ENCODE measurements around the gene GALE.

DNA sequence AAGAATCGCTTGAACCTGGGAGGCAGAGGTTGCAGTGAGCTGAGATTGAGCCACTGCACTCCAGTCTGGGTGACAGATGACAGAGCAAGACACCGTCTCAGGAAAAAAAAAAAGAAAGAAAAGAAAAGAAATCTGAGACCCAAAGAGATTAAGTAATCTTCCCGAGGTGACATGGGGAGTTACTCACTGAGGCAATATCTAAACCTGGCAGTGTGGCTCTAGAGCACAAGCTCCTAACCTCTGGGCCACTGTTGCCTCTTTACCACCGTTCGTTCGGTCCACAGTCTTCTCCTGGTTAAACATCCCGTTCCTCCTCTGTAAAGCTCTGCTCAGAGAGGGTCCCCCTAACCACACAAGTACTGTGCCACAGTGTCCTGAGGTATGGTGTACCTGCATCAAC lies 23.2 kb upstream of the GALE start:
- TF ChIP-seq, protein P1, sequence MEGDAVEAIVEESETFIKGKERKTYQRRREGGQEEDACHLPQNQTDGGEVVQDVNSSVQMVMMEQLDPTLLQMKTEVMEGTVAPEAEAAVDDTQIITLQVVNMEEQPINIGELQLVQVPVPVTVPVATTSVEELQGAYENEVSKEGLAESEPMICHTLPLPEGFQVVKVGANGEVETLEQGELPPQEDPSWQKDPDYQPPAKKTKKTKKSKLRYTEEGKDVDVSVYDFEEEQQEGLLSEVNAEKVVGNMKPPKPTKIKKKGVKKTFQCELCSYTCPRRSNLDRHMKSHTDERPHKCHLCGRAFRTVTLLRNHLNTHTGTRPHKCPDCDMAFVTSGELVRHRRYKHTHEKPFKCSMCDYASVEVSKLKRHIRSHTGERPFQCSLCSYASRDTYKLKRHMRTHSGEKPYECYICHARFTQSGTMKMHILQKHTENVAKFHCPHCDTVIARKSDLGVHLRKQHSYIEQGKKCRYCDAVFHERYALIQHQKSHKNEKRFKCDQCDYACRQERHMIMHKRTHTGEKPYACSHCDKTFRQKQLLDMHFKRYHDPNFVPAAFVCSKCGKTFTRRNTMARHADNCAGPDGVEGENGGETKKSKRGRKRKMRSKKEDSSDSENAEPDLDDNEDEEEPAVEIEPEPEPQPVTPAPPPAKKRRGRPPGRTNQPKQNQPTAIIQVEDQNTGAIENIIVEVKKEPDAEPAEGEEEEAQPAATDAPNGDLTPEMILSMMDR (conservative IDR thresholded peaks at IDR 0.05; ENCODE audit: low read depth, low read length), result no peak
- no peak for TF ChIP-seq EZH2phosphoT487 (IDR thresholded peaks at IDR 0.05; ENCODE audit: borderline replicate concordance, low read length)
